Mammary epithelial cell (primary cell): Measurements from ENCODE around the gene LCN2.

Experiments
- EZH2 ChIP-seq: IDR thresholded peaks from 2 replicates; pipeline ENCODE4 v1.6.1; 2012; ENCODE audit warnings: low read length, inconsistent platforms, borderline replicate concordance
- TF ChIP-seq, protein P1 (sequence below), 2 donors: IDR thresholded peaks in 1 of 2; conservative IDR thresholded peaks in 1 of 2; 2 replicates each; pipeline ENCODE4 v1.5.1; 2011 to 2012; ENCODE audit warnings: inconsistent platforms in 2 of 2, low read length in 2 of 2, mild to moderate bottlenecking in 2 of 2, control low read depth in 1 of 2, low read depth in 1 of 2; ENCODE audit not compliant: insufficient read depth in 1 of 2; ENCODE audit errors: extremely low read depth in 1 of 2

DNA sequence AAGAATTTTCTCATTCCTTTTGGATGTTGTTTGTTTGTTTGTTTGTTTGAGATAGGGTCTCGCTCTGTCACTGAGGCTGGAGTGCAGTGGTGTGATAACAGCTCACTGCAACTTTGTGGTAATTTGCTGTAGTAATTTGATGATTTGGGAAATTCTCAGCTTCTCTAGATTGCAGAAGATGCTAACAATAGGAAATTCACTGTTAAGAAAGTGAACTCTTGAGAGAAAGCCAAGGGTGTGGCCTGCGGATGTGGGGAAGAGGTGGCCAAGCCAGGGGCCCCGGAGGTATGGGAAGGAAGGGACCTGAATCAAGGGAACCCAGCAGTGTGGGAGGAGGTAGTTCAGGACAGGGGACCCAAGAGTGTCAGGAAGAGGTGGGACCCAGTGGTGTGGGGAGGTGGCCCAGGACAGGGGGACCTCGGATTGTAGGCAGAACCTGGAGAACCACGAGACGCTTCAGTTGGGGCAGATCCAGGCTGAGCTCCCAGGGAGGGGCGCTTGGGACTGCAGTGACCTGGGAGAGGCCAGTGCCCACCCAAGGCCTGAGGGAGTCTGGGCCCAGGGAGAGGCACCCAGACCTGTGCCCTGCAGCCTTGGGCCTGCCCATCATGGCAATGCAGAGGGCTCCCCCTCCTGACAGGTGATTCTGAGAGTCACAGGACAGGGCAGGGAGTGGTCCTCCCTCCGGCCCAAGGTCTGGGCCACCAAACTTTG, 5.6 kb upstream of the LCN2 start:
- TF ChIP-seq, protein P1, sequence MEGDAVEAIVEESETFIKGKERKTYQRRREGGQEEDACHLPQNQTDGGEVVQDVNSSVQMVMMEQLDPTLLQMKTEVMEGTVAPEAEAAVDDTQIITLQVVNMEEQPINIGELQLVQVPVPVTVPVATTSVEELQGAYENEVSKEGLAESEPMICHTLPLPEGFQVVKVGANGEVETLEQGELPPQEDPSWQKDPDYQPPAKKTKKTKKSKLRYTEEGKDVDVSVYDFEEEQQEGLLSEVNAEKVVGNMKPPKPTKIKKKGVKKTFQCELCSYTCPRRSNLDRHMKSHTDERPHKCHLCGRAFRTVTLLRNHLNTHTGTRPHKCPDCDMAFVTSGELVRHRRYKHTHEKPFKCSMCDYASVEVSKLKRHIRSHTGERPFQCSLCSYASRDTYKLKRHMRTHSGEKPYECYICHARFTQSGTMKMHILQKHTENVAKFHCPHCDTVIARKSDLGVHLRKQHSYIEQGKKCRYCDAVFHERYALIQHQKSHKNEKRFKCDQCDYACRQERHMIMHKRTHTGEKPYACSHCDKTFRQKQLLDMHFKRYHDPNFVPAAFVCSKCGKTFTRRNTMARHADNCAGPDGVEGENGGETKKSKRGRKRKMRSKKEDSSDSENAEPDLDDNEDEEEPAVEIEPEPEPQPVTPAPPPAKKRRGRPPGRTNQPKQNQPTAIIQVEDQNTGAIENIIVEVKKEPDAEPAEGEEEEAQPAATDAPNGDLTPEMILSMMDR (conservative IDR thresholded peaks at IDR 0.05 in 1 of 2, IDR thresholded peaks at IDR 0.05 in 1 of 2; ENCODE audit: extremely low read depth in 1 of 2, insufficient read depth in 1 of 2, low read depth in 1 of 2, low read length in 2 of 2), result no peak
- no peak for TF ChIP-seq EZH2
